ENCODE results near the gene WARS2. TPM values are rescaled to one million over a fixed set of nuclear protein-coding genes. Genes with fewer than 3 reads are reported as not detected.

WARS2 gene
- total RNA-seq, 4 donors from 2014 or later, result 5.8 to 16.5 (median 6.5) TPM

DNA sequence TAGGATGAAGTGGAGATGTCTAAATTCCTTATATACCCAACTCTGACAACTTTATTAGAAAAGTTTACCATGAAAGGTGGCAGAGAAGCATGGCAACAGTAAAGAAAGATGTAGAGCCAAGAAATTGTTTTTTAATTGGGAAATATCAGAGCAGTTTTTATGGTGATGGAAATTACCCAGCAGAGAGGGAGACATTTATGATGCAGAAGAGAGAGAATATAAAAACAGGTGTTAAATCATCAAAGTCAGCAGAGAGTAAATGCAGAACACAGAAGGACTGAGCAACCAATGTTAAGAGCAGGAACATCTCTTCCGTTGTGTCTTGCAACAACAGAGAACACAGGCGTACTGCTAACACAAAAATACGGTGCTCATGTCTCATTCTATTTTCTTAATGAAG, 28.2 kb downstream of the WARS2 start:
- in situ Hi-C loops (cut with MboI; ENCODE audit: low sequenced_read_pairs in 4 of 4) (no loop called here), intact Hi-C loops (cut with DNase I; ENCODE audit: low total_unique reads) (no loop called here)
- no peaks in the 10 kb centered on the region for H3K36me3 ChIP-seq
- ATAC-seq (no peak), DNase-seq (no peak)
- H3K4me3 ChIP-seq, result no peak overlapping the region
- TF ChIP-seq POLR2A (IDR thresholded peaks at IDR 0.05) (no peak), CTCF (IDR thresholded peaks at IDR 0.05 in 4 of 5, conservative IDR thresholded peaks at IDR 0.05 in 1 of 5) (no peak)
- H3K4me1 ChIP-seq, result peaks cover 0 to 2% of the 10 kb centered on the region in 2 donors
- no peak overlapping the region for H3K27ac ChIP-seq
- no peaks in the 10 kb centered on the region for H3K9me3 ChIP-seq
- H3K27me3 ChIP-seq, result no peaks in the 10 kb centered on the region

DNA sequence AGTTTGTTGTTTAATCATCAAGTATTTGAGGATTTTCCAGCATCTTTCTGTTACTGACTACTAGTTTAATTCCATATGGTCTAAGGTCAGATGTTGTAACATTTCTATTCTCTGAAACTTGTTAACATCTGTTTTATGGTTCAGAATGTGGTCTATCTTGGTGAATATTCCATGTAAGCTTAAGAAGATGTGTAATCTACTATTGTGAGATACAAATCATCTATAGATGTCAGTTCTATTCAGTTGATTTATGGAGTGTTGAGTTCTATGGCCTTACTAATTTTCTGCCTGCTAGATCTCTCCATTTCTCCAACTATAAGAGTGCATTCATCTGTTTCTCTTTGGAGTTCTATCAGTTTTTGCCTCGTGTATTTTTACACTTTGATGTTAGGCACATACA, 31.5 kb downstream of the WARS2 start:
- no peaks in the 10 kb centered on the region for H3K4me1 ChIP-seq
- ATAC-seq (no peak), DNase-seq (no peak)
- no peaks in the 10 kb centered on the region for H3K36me3 ChIP-seq
- in situ Hi-C loops (cut with MboI; ENCODE audit: low sequenced_read_pairs in 4 of 4) (no loop called here), intact Hi-C loops (cut with DNase I; ENCODE audit: low total_unique reads) (no loop called here)
- no peaks in the 10 kb centered on the region for H3K9me3 ChIP-seq
- H3K27ac ChIP-seq, result no peak overlapping the region
- TF ChIP-seq CTCF (IDR thresholded peaks at IDR 0.05 in 4 of 5, conservative IDR thresholded peaks at IDR 0.05 in 1 of 5) (no peak), POLR2A (IDR thresholded peaks at IDR 0.05) (no peak)
- no peak overlapping the region for H3K4me3 ChIP-seq
- no peaks in the 10 kb centered on the region for H3K27me3 ChIP-seq

DNA sequence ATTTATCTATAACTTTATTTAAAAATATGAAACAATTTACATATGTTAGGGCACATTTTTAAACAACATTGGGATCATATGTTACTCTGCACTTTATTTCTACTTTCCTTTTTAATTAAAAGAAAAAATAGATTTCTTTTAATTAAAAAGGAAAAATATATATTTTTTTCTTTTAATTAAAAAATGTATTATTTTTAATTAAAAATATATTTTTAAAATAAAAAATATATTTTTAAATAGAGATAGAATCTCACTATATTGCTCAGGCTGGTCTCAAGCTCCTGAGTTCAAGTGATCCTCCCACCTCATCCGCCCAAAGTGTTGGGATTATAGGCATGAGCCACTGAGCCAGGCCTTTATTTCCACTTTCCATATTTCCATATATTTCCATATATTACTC, 36.7 kb downstream of the WARS2 start:
- intact Hi-C loops (cut with DNase I; ENCODE audit: low total_unique reads), result no loop called here
- no peaks in the 10 kb centered on the region for H3K36me3 ChIP-seq
- H3K4me3 ChIP-seq, result no peak overlapping the region
- DNase-seq (no peak), ATAC-seq (no peak)
- no peaks in the 10 kb centered on the region for H3K27me3 ChIP-seq
- H3K9me3 ChIP-seq, result no peaks in the 10 kb centered on the region
- TF ChIP-seq CTCF (IDR thresholded peaks at IDR 0.05 in 4 of 5, conservative IDR thresholded peaks at IDR 0.05 in 1 of 5) (no peak), POLR2A (IDR thresholded peaks at IDR 0.05) (no peak)
- no peak overlapping the region for H3K27ac ChIP-seq
- peaks cover 3 to 15% of the 10 kb centered on the region in 2 donors for H3K4me1 ChIP-seq
- in situ Hi-C loops (cut with MboI; ENCODE audit: low sequenced_read_pairs in 4 of 4), result no loop called here

DNA sequence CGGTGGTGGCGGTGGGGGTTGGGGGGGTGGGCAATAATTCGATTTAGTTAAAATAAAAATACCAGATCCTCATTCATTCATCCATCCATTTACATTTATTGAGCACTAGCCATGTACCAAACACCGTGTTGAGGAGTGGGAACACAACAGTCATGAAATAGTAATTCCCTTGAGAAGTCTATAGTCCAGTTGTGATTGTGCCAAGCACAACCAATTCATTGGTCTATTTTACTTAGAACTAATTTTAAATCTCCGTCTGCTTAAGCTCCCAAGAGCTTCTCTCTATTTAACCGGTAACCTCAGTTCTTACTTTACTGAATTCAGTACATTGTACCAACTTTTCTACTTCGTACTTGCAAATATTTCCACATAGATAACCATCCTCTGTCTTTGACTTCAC, 38.4 kb downstream of the WARS2 start:
- Histone ChIP-seq H3K4me3 (no peak overlapping the region), H3K27ac (peak overlapping the region; percentile 53 to 75 (median 55)), H3K27me3 (no peaks in the 10 kb centered on the region), H3K9me3 (no peaks in the 10 kb centered on the region), H3K36me3 (no peaks in the 10 kb centered on the region), H3K4me1 (peaks cover 3 to 15% of the 10 kb centered on the region in 2 donors)
- intact Hi-C loops (cut with DNase I; ENCODE audit: low total_unique reads) (no loop called here), in situ Hi-C loops (cut with MboI; ENCODE audit: low sequenced_read_pairs in 4 of 4) (no loop called here)
- DNase-seq, result no peak
- TF ChIP-seq CTCF (IDR thresholded peaks at IDR 0.05 in 4 of 5, conservative IDR thresholded peaks at IDR 0.05 in 1 of 5) (no peak), POLR2A (IDR thresholded peaks at IDR 0.05) (no peak)
- ATAC-seq, result peak in 1 of 2 donors; percentile 26

- H3K27ac ChIP-seq, result peak overlapping the region; percentile 53 to 75 (median 55)
- in situ Hi-C loops (cut with MboI; ENCODE audit: low sequenced_read_pairs in 4 of 4) (no loop called here), intact Hi-C loops (cut with DNase I; ENCODE audit: low total_unique reads) (no loop called here)
- H3K36me3 ChIP-seq, result no peaks in the 10 kb centered on the region
- H3K4me1 ChIP-seq, result peaks cover 3 to 15% of the 10 kb centered on the region in 2 donors
- no peak overlapping the region for H3K4me3 ChIP-seq
- peak; percentile 92 for ATAC-seq
- peak; percentile 12 to 37 for DNase-seq
- H3K27me3 ChIP-seq, result no peaks in the 10 kb centered on the region
- TF ChIP-seq POLR2A (IDR thresholded peaks at IDR 0.05) (peak in 1 of 2 donors; percentile 33), CTCF (IDR thresholded peaks at IDR 0.05 in 4 of 5, conservative IDR thresholded peaks at IDR 0.05 in 1 of 5) (no peak)
- H3K9me3 ChIP-seq, result no peaks in the 10 kb centered on the region
These were observed 38.9 kb downstream of the WARS2 start for GRCh38 chr1:119101563-119101962.

Data from gastrocnemius medialis (tissue), 4 donors.